ENCODE measurements around the gene BCL3.

Gene BCL3

DNA sequence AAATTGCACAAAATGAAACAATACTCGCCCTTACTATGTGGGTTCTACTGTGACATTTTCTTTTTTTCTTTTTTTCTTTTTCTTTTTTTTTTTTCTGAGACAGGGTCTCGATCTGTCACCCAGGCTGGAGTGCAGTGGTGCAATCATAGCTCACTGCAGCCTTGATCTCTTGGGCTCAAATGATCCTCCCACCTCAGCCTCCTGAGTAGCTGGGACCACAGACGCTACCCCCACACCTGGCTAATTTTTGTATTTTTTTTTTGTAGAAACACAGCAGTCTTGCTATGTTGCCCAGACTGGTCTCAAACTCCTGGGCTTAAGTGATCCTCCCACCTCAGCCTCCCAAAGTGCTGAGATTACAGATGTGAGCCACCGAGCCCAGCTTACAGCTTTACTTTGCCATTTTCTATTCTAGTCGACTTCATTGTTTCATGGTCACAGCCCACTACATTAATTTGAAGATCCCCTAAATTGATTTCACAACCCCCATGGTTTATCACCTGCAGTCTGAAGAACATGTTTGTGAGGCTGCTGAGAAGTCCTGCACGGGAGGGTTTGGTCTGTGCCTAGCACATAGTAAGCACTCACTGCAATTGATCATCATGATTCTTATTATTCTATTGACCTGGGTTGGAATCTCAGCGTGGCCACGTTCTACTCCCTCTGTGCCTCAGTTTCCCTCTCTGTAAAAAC, 3.8 kb downstream of the BCL3 start:
- peaks cover 25% of the 10 kb centered on the region for H3K27me3 Mint-ChIP-seq (ENCODE audit: low read depth)
- H3K27ac Mint-ChIP-seq, result peak overlapping the region; percentile 76 to 83 (median 77)
- H3K36me3 Mint-ChIP-seq (ENCODE audit: low read depth), result no peaks in the 10 kb centered on the region
- no peaks in the 10 kb centered on the region for H3K9me3 Mint-ChIP-seq
- peak overlapping the region; percentile 74 to 93 (median 76) for H3K4me3 Mint-ChIP-seq
- TF ChIP-seq, protein P1, sequence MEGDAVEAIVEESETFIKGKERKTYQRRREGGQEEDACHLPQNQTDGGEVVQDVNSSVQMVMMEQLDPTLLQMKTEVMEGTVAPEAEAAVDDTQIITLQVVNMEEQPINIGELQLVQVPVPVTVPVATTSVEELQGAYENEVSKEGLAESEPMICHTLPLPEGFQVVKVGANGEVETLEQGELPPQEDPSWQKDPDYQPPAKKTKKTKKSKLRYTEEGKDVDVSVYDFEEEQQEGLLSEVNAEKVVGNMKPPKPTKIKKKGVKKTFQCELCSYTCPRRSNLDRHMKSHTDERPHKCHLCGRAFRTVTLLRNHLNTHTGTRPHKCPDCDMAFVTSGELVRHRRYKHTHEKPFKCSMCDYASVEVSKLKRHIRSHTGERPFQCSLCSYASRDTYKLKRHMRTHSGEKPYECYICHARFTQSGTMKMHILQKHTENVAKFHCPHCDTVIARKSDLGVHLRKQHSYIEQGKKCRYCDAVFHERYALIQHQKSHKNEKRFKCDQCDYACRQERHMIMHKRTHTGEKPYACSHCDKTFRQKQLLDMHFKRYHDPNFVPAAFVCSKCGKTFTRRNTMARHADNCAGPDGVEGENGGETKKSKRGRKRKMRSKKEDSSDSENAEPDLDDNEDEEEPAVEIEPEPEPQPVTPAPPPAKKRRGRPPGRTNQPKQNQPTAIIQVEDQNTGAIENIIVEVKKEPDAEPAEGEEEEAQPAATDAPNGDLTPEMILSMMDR (IDR thresholded peaks at IDR 0.05; ENCODE audit: unreplicated experiment in 3 of 3), result no peak
- peaks cover 53% of the 10 kb centered on the region for H3K4me1 Mint-ChIP-seq

DNA sequence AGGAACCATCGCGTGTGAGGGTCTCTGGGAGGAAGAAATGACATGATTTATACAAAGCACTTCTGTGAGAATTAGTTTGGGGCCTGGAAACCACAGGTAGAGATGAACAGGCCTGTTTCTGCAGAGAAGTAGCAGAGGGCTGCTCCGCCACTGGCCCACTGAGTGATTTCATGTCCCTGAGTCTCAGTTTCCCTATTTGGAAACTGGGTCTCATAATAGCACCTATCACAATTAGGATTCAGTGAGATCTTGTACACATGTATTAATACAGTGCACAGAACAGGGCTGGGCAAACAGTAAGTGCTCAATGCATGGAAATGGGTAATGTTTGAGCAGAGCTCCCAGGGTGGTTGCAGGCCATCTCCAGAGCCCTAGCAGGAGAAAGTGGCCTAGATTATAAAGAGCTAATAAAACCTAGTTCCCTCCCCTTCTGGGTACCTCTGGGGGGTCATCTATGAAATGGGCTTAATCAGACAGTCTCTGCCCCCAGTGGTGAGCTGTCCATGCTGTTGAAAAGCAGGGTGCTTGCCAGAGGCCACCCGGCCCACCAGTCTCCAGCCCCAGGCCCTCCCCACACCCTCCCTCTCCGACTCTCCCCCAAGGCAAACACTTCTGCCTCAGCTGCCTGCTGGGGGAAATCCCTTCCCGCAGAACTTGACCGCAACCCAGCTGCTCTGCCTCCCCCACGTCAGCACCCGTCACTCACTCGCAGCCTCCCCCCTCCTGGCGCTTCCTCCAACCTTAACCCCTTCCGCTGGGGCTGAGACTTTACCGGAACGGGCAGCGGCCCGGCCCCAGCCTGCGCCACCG, 4.5 kb downstream of the BCL3 start:
- Mint-ChIP-seq H3K4me3 (peak overlapping the region; percentile 74 to 93 (median 76)), H3K27me3 (ENCODE audit: low read depth) (peaks cover 25% of the 10 kb centered on the region), H3K27ac (peak overlapping the region; percentile 76 to 83 (median 77)), H3K36me3 (ENCODE audit: low read depth) (no peaks in the 10 kb centered on the region), H3K4me1 (peaks cover 55% of the 10 kb centered on the region), H3K9me3 (no peaks in the 10 kb centered on the region)
- TF ChIP-seq, protein P1 (IDR thresholded peaks at IDR 0.05; ENCODE audit: unreplicated experiment in 3 of 3), result no peak

DNA sequence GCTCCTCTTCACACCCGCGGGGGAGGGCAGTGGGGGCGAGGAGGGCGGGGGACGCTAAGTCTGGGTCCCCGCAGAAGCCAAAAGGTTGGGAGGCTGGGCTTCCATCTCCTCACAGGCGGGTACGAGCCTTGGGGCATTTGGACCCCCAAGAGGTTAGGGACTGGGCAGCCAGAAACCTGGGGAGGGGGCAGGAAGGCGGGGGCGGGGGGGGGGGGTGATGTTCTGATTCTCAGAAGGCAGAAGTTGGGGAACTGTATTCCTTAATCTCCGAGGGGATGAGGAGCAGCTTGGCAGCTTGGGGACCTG, 5.1 kb downstream of the BCL3 start:
- Mint-ChIP-seq H3K27me3 (ENCODE audit: low read depth) (peaks cover 25% of the 10 kb centered on the region), H3K27ac (peak overlapping the region; percentile 83 to 89 (median 86)), H3K36me3 (ENCODE audit: low read depth) (peaks cover 5% of the 10 kb centered on the region), H3K4me1 (peaks cover 56% of the 10 kb centered on the region), H3K4me3 (peak overlapping the region; percentile 74 to 93 (median 76)), H3K9me3 (no peaks in the 10 kb centered on the region)
- TF ChIP-seq, protein P1 (IDR thresholded peaks at IDR 0.05; ENCODE audit: unreplicated experiment in 3 of 3), result no peak

DNA sequence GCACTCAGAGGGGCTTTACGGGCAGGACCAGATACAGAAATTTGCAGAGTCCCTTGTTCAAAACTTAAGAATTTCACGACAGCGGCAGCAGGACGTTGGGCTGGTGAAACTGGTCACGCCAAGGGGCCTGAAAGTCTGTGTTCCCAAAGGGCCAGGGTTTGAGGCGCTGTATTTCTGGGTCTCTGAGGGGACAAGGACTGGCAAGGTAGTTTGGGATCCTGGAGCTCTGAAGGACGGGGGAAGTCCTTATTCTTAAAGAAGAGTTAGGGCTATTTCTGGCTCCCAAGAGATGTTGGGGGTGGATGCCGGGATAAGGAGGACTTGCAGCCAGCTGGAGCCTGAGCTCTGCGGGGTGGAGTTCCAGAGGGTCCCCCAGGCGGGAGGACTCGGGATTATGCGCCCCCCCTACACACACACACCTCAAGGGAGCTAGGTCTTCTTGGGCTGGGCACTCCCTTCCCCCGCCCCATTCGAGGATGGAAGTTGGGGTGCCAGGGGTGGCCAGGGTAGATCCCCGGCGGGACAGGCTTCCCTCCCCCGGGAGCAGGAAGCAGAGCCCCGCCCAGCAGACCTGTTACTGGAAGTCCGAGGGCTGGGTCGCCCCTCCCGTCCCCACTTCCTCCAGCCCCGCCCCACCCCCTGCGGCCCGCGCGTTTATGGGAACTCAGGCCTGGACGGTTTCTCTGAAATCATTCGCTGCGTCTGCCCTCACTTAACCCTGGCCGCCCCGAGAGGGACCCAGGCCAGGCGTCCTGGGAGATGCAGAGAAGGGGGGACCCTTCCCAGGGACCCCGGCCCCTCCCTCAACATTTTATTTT, 5.6 kb downstream of the BCL3 start:
- Mint-ChIP-seq H3K27ac (peak overlapping the region; percentile 83 to 89 (median 86)), H3K9me3 (no peaks in the 10 kb centered on the region), H3K4me1 (peaks cover 55% of the 10 kb centered on the region), H3K27me3 (ENCODE audit: low read depth) (peaks cover 25% of the 10 kb centered on the region), H3K36me3 (ENCODE audit: low read depth) (peaks cover 5% of the 10 kb centered on the region), H3K4me3 (peak overlapping the region; percentile 77 to 85 (median 81))
- TF ChIP-seq, protein P1 (IDR thresholded peaks at IDR 0.05; ENCODE audit: unreplicated experiment in 3 of 3), result no peak

DNA sequence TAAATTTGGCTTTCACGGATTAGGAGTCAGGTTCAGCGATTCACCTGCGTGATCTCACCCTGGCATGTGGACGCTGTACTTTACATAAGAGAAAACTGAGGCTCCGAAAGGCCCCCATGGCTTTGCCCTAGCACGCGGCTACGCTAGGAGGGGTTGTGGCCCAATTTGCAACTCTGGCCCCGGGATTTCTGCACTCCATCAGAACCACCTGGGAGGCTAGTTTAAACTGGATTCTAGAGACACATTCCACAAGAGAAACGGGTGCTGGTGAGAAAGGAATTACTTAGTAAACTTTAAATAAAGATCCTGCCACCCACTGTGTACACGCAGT, 6.2 kb downstream of the BCL3 start:
- peak overlapping the region; percentile 77 to 81 (median 80) for H3K4me3 Mint-ChIP-seq
- peak overlapping the region; percentile 58 to 77 (median 59) for H3K27ac Mint-ChIP-seq
- H3K9me3 Mint-ChIP-seq, result no peaks in the 10 kb centered on the region
- TF ChIP-seq, protein P1 (IDR thresholded peaks at IDR 0.05; ENCODE audit: unreplicated experiment in 3 of 3), result no peak
- H3K4me1 Mint-ChIP-seq, result peaks cover 49% of the 10 kb centered on the region
- peaks cover 25% of the 10 kb centered on the region for H3K27me3 Mint-ChIP-seq (ENCODE audit: low read depth)
- H3K36me3 Mint-ChIP-seq (ENCODE audit: low read depth), result peaks cover 6% of the 10 kb centered on the region

Data from nephron (organoid).